Retinal pigment epithelial cell (primary cell): Measurements from ENCODE around the gene GCHFR.

ENCODE experiments used
- DNase-seq: peaks from one replicate; pipeline ENCODE4 v3.0.0-alpha.2; 2010; ENCODE audit warnings: low read depth
- H3K4me3 ChIP-seq: 2 replicates; pipeline ENCODE4 v1.5.1; 2011; ENCODE audit warnings: mild to moderate bottlenecking, low read length, control low read depth, moderate library complexity
- TF ChIP-seq, protein P1 (sequence below): conservative IDR thresholded peaks from 2 replicates; pipeline ENCODE4 v1.5.1; 2011; ENCODE audit warnings: low read depth, low read length, control low read depth, inconsistent platforms

GCHFR gene

DNA sequence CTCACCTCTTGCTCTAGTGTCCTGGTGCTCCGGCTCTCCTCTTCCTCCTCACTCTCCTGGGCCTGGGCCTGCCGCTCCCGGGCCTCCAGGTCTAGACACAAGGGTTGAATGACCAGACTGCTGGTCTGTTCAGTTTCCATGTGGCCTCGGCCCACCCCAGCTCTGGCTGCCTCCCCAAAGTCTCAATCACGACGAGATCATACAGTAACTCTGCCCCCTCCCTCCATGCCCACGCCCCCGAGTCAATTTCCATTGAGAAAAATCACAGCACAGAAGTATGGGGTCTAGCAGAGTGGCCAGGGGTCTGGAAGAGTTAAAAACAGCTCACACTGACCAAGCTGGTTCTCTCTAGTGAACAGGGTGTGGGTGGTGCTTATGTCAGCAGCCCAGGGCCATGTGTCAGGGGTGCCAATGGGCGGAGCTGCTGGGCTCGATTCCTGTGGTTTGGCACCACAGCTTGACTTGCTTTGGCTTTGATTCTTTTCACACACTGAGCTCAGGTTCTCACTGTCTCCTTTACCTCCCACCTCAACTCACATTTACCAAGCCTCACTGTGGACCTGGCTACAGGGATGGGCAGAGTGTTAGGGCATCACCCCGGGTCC is 12.8 kb downstream of the GCHFR start:
- H3K4me3 ChIP-seq = no peak overlapping the region
- TF ChIP-seq, protein P1, sequence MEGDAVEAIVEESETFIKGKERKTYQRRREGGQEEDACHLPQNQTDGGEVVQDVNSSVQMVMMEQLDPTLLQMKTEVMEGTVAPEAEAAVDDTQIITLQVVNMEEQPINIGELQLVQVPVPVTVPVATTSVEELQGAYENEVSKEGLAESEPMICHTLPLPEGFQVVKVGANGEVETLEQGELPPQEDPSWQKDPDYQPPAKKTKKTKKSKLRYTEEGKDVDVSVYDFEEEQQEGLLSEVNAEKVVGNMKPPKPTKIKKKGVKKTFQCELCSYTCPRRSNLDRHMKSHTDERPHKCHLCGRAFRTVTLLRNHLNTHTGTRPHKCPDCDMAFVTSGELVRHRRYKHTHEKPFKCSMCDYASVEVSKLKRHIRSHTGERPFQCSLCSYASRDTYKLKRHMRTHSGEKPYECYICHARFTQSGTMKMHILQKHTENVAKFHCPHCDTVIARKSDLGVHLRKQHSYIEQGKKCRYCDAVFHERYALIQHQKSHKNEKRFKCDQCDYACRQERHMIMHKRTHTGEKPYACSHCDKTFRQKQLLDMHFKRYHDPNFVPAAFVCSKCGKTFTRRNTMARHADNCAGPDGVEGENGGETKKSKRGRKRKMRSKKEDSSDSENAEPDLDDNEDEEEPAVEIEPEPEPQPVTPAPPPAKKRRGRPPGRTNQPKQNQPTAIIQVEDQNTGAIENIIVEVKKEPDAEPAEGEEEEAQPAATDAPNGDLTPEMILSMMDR = no peak
- DNase-seq = no peak

DNA sequence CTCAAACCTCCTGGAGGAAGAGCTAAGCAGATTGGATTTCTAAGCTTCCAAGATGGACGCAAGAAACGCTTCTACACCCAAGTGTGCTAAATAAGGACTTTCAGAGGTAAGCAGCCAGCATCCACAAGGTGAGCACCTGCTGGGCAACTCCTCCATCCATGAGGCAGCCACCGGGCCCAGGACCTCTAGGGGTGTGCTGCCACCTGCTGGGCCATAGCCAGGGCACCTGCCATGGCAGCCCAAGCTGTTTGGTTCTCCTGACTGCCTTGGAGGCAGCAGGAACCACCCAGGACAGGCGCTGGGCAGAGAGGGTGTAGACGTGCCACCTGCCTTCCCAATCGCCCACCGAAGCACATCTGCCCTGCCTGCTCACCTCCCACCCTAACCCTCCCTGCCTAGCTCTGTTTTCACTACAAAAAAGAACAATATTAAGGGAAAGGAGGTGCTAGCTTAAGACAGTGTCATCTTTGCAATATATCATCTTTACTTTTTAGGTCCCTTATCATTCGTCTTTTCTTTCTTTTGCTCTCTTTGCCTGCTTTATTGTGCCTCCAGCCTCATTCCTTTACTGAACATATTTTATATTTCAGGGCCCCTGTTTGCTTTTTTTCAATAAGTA is 18.9 kb downstream of the GCHFR start:
- no peak for DNase-seq
- H3K4me3 ChIP-seq = no peak overlapping the region
- TF ChIP-seq, protein P1 = peak; percentile 83

DNA sequence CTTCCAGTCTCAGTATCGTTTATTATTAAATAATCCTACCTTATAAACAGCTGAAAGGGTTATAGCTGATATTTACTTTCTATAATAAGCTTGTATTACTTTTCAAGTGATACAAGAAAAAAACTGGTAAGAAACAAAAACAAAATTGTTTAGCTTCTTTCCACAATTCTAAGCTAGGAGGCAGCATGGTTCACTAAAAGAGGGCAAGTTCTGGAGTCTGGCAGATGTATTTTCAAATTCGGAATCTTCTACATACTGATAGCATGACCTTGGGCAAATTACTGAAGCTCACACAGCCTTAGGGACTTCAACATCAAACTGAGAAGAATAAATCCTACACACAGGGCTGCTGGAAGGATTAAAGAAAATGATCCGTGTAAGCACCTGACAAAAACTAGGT is 21.3 kb downstream of the GCHFR start:
- TF ChIP-seq, protein P1 = no peak
- H3K4me3 ChIP-seq = no peak overlapping the region
- no peak for DNase-seq

DNA sequence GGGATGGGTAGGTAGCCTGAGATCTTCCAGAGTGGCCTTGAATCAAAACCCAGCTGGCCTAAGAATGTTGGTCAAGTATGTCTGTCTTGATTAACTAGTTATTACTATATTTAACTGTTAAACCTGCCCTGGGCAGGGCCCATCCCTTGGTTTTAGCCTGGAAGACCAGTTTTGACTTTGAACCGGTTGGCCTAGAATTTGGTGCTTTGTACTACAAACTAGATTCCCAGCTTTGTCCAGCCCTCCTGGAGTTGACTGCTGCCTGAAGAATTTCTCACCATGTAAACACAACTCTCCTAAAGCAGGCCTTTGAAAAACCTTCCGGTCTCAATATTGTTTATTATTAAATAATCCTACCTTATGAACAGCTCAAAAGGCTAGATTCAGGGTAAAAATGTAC is 21.9 kb downstream of the GCHFR start:
- no peak for DNase-seq
- no peak overlapping the region for H3K4me3 ChIP-seq
- TF ChIP-seq, protein P1 = no peak

DNA sequence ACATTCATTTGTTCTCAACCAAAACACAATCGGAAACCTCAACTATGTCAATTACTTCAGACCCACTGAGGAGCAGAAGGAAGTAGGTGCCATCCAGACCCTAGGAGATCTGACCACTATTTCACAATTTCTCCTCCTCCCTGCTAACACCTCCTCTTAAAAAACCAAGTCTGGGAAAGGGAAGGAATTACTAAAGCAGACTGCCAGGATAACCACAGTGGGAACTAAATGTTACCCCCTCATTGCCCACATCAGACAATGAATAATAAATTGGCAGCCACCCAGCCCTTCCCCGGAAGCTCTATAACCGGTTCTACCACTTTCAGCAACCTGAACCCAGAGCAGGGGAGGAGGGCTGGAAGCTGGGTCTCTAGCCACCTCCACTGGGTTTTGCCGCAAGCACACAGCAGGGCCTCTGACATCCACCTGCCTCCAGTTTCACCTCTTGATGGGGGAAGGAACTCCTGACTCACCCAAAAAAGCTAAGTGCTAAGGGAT is 23.5 kb downstream of the GCHFR start:
- DNase-seq = no peak
- no peak overlapping the region for H3K4me3 ChIP-seq

DNA sequence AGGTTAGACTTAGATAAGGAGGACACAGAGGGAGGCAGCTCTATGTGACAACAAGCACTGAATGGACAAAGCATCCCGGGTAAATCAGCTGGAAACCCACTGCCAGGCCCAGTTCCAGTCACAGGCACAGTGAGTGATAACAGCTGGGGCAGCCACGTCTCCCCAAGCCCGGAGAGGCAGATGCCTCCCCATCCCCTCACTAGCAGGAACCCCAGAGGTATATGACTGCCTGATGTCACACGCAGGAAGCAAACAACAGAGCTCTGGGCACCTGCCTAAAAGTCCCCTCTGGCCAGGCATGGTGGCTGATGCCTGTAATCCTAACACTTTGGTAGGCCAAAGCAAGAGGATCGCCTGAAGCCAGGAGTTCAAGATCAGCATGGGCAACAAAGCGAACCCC is 24.1 kb downstream of the GCHFR start:
- no peak overlapping the region for H3K4me3 ChIP-seq
- TF ChIP-seq, protein P1 = no peak
- no peak for DNase-seq

More for the DNA sequence above, 23.5 kb downstream of the GCHFR start:
- TF ChIP-seq, protein P1 = no peak

DNA sequence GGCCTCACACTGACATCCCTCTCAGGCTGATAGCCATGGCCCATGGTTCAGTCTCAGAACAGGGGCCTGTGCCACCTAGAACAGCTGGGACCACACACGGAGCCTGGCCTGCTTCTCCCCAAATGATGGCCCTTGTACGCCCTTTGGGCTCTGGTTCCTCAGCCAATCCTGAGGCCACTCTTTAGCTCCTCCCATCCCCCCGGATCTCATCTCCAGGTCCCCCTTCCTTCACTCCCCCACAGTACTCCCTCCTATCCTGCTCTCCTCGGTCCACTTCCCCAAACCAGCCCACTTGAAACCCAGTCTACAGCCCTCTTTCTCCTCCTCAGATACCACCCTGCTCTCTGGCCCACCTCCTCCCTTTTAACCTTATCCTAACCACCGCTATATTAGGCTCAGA is 25.3 kb downstream of the GCHFR start:
- TF ChIP-seq, protein P1 = no peak
- no peak for DNase-seq
- no peak overlapping the region for H3K4me3 ChIP-seq
